Activated T-helper 1 cell treated with anti-CD3 and anti-CD28 coated beads, Interleukin-12 subunit alpha, Interleukin-12 subunit beta, Interleukin-2, Interleukin-4 antibody, amounts not matched to agents 30 ng/mL and 10 ng/mL and 1 ng/mL, durations not matched to agents 14 hours and 24 hours and 36 hours (primary cell): ENCODE measurements around the gene CREB3L1. TPM values are rescaled to one million over a fixed set of nuclear protein-coding genes. Genes with fewer than 3 reads are reported as not detected.

Experiments used
- DNase-seq: peaks from one replicate; pipeline ENCODE4 v3.0.0; 2021; ENCODE audit warnings: low spot score
- H3K27ac Mint-ChIP-seq: one replicate; pipeline ENCODE4 v1.8.0; 2021; ENCODE audit warnings: mild to moderate bottlenecking, mixed read lengths
- H3K27me3 Mint-ChIP-seq: one replicate; pipeline ENCODE4 v1.8.0; 2022; ENCODE audit warnings: mild to moderate bottlenecking, moderate library complexity, mixed read lengths; ENCODE audit not compliant: insufficient read depth
- H3K36me3 Mint-ChIP-seq: one replicate; pipeline ENCODE4 v1.8.0; 2021; ENCODE audit warnings: low read depth, mixed read lengths
- H3K4me1 Mint-ChIP-seq: one replicate; pipeline ENCODE4 v1.8.0; 2021; ENCODE audit warnings: low read depth, mixed read lengths
- H3K4me3 Mint-ChIP-seq: one replicate; pipeline ENCODE4 v1.8.0; 2021; ENCODE audit warnings: mild to moderate bottlenecking, moderate library complexity, mixed read lengths
- H3K9me3 Mint-ChIP-seq: one replicate; pipeline ENCODE4 v1.8.0; 2021; ENCODE audit warnings: mixed read lengths
- intact Hi-C: fragments of 100-400 bp; cut with micrococcal nuclease; formaldehyde crosslinking; loops from one replicate; pipeline ENCODE4 v1.15.1; 2024
- total RNA-seq: library from RNA; stranded (reverse); gene quantifications from 2 replicates; pipeline ENCODE4 v1.2.3, GENCODE V29; 2022

Gene CREB3L1
- total RNA-seq, 1 donor from 2014 or later, result 0.39 TPM

- H3K36me3 Mint-ChIP-seq, result no peaks in the 10 kb centered on the region
- H3K9me3 Mint-ChIP-seq, result no peaks in the 10 kb centered on the region
- peak overlapping the region; percentile 27 for H3K27ac Mint-ChIP-seq
- H3K27me3 Mint-ChIP-seq, result peaks cover 3% of the 10 kb centered on the region
- intact Hi-C loops, result no loop called here
- peaks cover 61% of the 10 kb centered on the region for H3K4me1 Mint-ChIP-seq
- no peak for DNase-seq
- H3K4me3 Mint-ChIP-seq, result no peak overlapping the region
These were observed 66.1 kb downstream of the CREB3L1 start for GRCh38 chr11:46343520-46343919.

- Mint-ChIP-seq H3K36me3 (peaks cover 5% of the 10 kb centered on the region), H3K27me3 (peaks cover 3% of the 10 kb centered on the region), H3K4me1 (peaks cover 72% of the 10 kb centered on the region), H3K9me3 (no peaks in the 10 kb centered on the region), H3K4me3 (peak overlapping the region; percentile 85), H3K27ac (peak overlapping the region; percentile 57)
- intact Hi-C loops, result loop anchor here (5.0 kb wide), 1 partner anchor 498 kb away; the partner anchor contains the start of gene CRY2
- DNase-seq, result no peak
These were observed 67.7 kb downstream of the CREB3L1 start for GRCh38 chr11:46345131-46345597.

- Mint-ChIP-seq H3K9me3 (no peaks in the 10 kb centered on the region), H3K4me1 (peaks cover 73% of the 10 kb centered on the region)
These were observed 68.5 kb downstream of the CREB3L1 start for GRCh38 chr11:46345881-46346484.

GRCh38 chr11:46346886-46347636, 69.6 kb downstream of the CREB3L1 start, which contains the start of gene DGKZ:
Gene DGKZ (plus strand): TSS chr11:46347463. CDS start chr11:46347660, 197 bp downstream.
- H3K27ac Mint-ChIP-seq, result peak within 1 kb of the TSS; percentile 89
- intact Hi-C loops, result loop anchor here (1.0 to 5.0 kb wide), 7 partner anchors 16 to 500 kb away; partner anchors contain the start of genes ARHGAP1, ATG13, CRY2 and HARBI1
- H3K27me3 Mint-ChIP-seq, result peaks cover 3% of the 10 kb centered on the region
- H3K36me3 Mint-ChIP-seq, result peaks cover 7% of the 10 kb centered on the region
- DNase-seq, result peak; percentile 91
- H3K4me3 Mint-ChIP-seq, result peak within 1 kb of the TSS; percentile 88
- H3K9me3 Mint-ChIP-seq, result no peaks in the 10 kb centered on the region
- peaks cover 72% of the 10 kb centered on the region for H3K4me1 Mint-ChIP-seq

More at GRCh38 chr11:46345881-46346484, 68.5 kb downstream of the CREB3L1 start:
- Mint-ChIP-seq H3K27me3 (peaks cover 3% of the 10 kb centered on the region), H3K27ac (peak overlapping the region; percentile 84), H3K4me3 (peak overlapping the region; percentile 85), H3K36me3 (peaks cover 7% of the 10 kb centered on the region)
- DNase-seq, result no peak
- intact Hi-C loops, result loop anchor here (1.0 to 5.0 kb wide), 5 partner anchors 15 to 499 kb away; partner anchors contain the start of genes ARHGAP1, ATG13, CRY2 and HARBI1

- Mint-ChIP-seq H3K9me3 (no peaks in the 10 kb centered on the region), H3K36me3 (peaks cover 7% of the 10 kb centered on the region), H3K27me3 (peaks cover 3% of the 10 kb centered on the region), H3K4me3 (peak overlapping the region; percentile 88), H3K27ac (peak overlapping the region; percentile 89), H3K4me1 (peaks cover 71% of the 10 kb centered on the region)
- DNase-seq, result no peak
- intact Hi-C loops, result loop anchor here (1.0 to 5.0 kb wide), 6 partner anchors 105 to 500 kb away; partner anchors contain the start of genes ARHGAP1, ATG13, CRY2 and HARBI1
These were observed 70.3 kb downstream of the CREB3L1 start for GRCh38 chr11:46347637-46348311.

GRCh38 chr11:46348566-46349401, 71.3 kb downstream of the CREB3L1 start:
- H3K9me3 Mint-ChIP-seq, result no peaks in the 10 kb centered on the region
- H3K4me3 Mint-ChIP-seq, result peak overlapping the region; percentile 88
- intact Hi-C loops, result loop anchor here (1.0 to 5.0 kb wide), 3 partner anchors 13 to 501 kb away; partner anchors contain the start of gene CRY2
- peak; percentile 62 for DNase-seq
- H3K27me3 Mint-ChIP-seq, result no peaks in the 10 kb centered on the region
- peaks cover 7% of the 10 kb centered on the region for H3K36me3 Mint-ChIP-seq
- peaks cover 77% of the 10 kb centered on the region for H3K4me1 Mint-ChIP-seq
- H3K27ac Mint-ChIP-seq, result peak overlapping the region; percentile 89

GRCh38 chr11:46350695-46351094, 73.2 kb downstream of the CREB3L1 start:
- DNase-seq, result no peak
- no peak overlapping the region for H3K4me3 Mint-ChIP-seq
- H3K9me3 Mint-ChIP-seq, result no peaks in the 10 kb centered on the region
- intact Hi-C loops, result no loop called here
- peaks cover 7% of the 10 kb centered on the region for H3K36me3 Mint-ChIP-seq
- H3K27me3 Mint-ChIP-seq, result no peaks in the 10 kb centered on the region
- peaks cover 71% of the 10 kb centered on the region for H3K4me1 Mint-ChIP-seq
- peak overlapping the region; percentile 11 for H3K27ac Mint-ChIP-seq

GRCh38 chr11:46351148-46351547, 73.7 kb downstream of the CREB3L1 start:
- intact Hi-C loops, result no loop called here
- H3K27ac Mint-ChIP-seq, result peak overlapping the region; percentile 38
- H3K4me3 Mint-ChIP-seq, result peak overlapping the region; percentile 77
- no peak for DNase-seq
- peaks cover 67% of the 10 kb centered on the region for H3K4me1 Mint-ChIP-seq
- no peaks in the 10 kb centered on the region for H3K27me3 Mint-ChIP-seq
- H3K36me3 Mint-ChIP-seq, result peaks cover 7% of the 10 kb centered on the region
- no peaks in the 10 kb centered on the region for H3K9me3 Mint-ChIP-seq

- no peaks in the 10 kb centered on the region for H3K27me3 Mint-ChIP-seq
- DNase-seq, result no peak
- peaks cover 7% of the 10 kb centered on the region for H3K36me3 Mint-ChIP-seq
- intact Hi-C loops, result loop anchor here (1.0 kb wide), 1 partner anchor 16 kb away; no protein-coding TSS in a partner anchor
- peak overlapping the region; percentile 58 for H3K27ac Mint-ChIP-seq
- H3K9me3 Mint-ChIP-seq, result no peaks in the 10 kb centered on the region
- H3K4me3 Mint-ChIP-seq, result peak overlapping the region; percentile 77
- peaks cover 64% of the 10 kb centered on the region for H3K4me1 Mint-ChIP-seq
These were observed 74.1 kb downstream of the CREB3L1 start for GRCh38 chr11:46351606-46352005.

- peak overlapping the region; percentile 77 for H3K4me3 Mint-ChIP-seq
- DNase-seq, result peak; percentile 66
- peaks cover 64% of the 10 kb centered on the region for H3K4me1 Mint-ChIP-seq
- peak overlapping the region; percentile 58 for H3K27ac Mint-ChIP-seq
- H3K27me3 Mint-ChIP-seq, result no peaks in the 10 kb centered on the region
- peaks cover 7% of the 10 kb centered on the region for H3K36me3 Mint-ChIP-seq
- intact Hi-C loops, result loop anchor here (1.0 kb wide), 1 partner anchor 15 kb away; no protein-coding TSS in a partner anchor
- no peaks in the 10 kb centered on the region for H3K9me3 Mint-ChIP-seq
These were observed 74.8 kb downstream of the CREB3L1 start for GRCh38 chr11:46352063-46352841.

- peak overlapping the region; percentile 56 for H3K4me3 Mint-ChIP-seq
- peaks cover 59% of the 10 kb centered on the region for H3K4me1 Mint-ChIP-seq
- H3K27me3 Mint-ChIP-seq, result no peaks in the 10 kb centered on the region
- intact Hi-C loops, result no loop called here
- H3K36me3 Mint-ChIP-seq, result peaks cover 7% of the 10 kb centered on the region
- no peaks in the 10 kb centered on the region for H3K9me3 Mint-ChIP-seq
- no peak for DNase-seq
- peak overlapping the region; percentile 85 for H3K27ac Mint-ChIP-seq
These were observed 76.2 kb downstream of the CREB3L1 start for GRCh38 chr11:46353698-46354097.
